ENCODE measurements around the gene POSTN.

- TF ChIP-seq CHD4 (IDR thresholded peaks at IDR 0.05; ENCODE audit: borderline replicate concordance) = no peak
- no peak for TF ChIP-seq JUN (IDR thresholded peaks at IDR 0.05)
- TF ChIP-seq RNF2 (IDR thresholded peaks at IDR 0.05; ENCODE audit: borderline replicate concordance, low read depth) = no peak
- TF ChIP-seq, protein P1, sequence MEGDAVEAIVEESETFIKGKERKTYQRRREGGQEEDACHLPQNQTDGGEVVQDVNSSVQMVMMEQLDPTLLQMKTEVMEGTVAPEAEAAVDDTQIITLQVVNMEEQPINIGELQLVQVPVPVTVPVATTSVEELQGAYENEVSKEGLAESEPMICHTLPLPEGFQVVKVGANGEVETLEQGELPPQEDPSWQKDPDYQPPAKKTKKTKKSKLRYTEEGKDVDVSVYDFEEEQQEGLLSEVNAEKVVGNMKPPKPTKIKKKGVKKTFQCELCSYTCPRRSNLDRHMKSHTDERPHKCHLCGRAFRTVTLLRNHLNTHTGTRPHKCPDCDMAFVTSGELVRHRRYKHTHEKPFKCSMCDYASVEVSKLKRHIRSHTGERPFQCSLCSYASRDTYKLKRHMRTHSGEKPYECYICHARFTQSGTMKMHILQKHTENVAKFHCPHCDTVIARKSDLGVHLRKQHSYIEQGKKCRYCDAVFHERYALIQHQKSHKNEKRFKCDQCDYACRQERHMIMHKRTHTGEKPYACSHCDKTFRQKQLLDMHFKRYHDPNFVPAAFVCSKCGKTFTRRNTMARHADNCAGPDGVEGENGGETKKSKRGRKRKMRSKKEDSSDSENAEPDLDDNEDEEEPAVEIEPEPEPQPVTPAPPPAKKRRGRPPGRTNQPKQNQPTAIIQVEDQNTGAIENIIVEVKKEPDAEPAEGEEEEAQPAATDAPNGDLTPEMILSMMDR (IDR thresholded peaks at IDR 0.05) = no peak
- TF ChIP-seq CEBPB (IDR thresholded peaks at IDR 0.05) = no peak
- no peak for TF ChIP-seq RCOR1 (IDR thresholded peaks at IDR 0.05; ENCODE audit: low read depth, low read length)
- TF ChIP-seq, protein P2, sequence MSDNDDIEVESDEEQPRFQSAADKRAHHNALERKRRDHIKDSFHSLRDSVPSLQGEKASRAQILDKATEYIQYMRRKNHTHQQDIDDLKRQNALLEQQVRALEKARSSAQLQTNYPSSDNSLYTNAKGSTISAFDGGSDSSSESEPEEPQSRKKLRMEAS (IDR thresholded peaks at IDR 0.05) = no peak
- TF ChIP-seq HDAC2 (IDR thresholded peaks at IDR 0.05) = no peak
- no peak for TF ChIP-seq EP300 (IDR thresholded peaks at IDR 0.05)
- TF ChIP-seq, protein P3, sequence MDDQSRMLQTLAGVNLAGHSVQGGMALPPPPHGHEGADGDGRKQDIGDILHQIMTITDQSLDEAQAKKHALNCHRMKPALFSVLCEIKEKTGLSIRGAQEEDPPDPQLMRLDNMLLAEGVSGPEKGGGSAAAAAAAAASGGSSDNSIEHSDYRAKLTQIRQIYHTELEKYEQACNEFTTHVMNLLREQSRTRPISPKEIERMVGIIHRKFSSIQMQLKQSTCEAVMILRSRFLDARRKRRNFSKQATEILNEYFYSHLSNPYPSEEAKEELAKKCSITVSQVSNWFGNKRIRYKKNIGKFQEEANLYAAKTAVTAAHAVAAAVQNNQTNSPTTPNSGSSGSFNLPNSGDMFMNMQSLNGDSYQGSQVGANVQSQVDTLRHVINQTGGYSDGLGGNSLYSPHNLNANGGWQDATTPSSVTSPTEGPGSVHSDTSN (IDR thresholded peaks at IDR 0.05) = no peak
- TF ChIP-seq JUNB (IDR thresholded peaks at IDR 0.05) = no peak
- TF ChIP-seq, protein P4, sequence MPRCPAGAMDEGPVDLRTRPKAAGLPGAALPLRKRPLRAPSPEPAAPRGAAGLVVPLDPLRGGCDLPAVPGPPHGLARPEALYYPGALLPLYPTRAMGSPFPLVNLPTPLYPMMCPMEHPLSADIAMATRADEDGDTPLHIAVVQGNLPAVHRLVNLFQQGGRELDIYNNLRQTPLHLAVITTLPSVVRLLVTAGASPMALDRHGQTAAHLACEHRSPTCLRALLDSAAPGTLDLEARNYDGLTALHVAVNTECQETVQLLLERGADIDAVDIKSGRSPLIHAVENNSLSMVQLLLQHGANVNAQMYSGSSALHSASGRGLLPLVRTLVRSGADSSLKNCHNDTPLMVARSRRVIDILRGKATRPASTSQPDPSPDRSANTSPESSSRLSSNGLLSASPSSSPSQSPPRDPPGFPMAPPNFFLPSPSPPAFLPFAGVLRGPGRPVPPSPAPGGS (IDR thresholded peaks at IDR 0.05) = no peak
- TF ChIP-seq ELK1 (IDR thresholded peaks at IDR 0.05; ENCODE audit: low read depth, low read length) = no peak
Observed at GRCh38 chr13:37613236-37613635, 14.7 kb upstream of the POSTN start.
